ENCODE measurements around the gene GCLC.
"Not testable (repeated sequence)": the region's sequence is repeated elsewhere in the genome, so short reads cannot be mapped to it uniquely, and the experiment has no call there.

The GCLC gene

DNA sequence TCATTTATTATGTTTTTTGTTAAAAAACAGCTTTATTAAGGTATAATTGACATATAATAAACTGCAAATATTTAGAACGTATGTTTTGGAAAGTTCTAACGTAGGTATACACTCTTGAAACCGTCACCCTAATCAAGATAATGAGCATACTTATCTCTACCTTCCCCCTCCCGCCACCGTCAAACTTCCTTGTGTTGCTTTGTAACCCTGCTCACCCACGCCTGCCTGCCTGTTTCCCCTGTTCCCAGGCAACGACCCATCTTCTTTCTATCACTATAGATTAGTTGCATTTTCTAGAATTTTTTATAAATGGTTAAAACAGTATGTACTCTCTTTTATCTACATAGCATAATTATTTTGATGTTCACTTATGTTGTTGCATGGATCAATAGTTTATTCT lies 33.5 kb upstream of the GCLC start:
- no peaks in the 10 kb centered on the region for H3K27me3 ChIP-seq (replicated peaks in 2 of 5; ENCODE audit: control insufficient read depth in 4 of 5, insufficient read depth in 5 of 5, low read length in 4 of 5)
- DNase-seq: no peak
- no peak overlapping the region for H3K27ac ChIP-seq (ENCODE audit: insufficient read depth in 1 of 2, low read depth in 1 of 2, low read length in 2 of 2, poor library complexity in 1 of 2, severe bottlenecking in 2 of 2)
- H3K36me3 ChIP-seq (ENCODE audit: control insufficient read depth in 4 of 4, insufficient read depth in 4 of 4, low read length in 3 of 4): no peaks in the 10 kb centered on the region
- H3K4me1 ChIP-seq (ENCODE audit: control extremely low read depth in 1 of 4, control insufficient read depth in 4 of 4, insufficient read depth in 4 of 4, low read length in 3 of 4): peaks cover 0 to 22% (median 6%) of the 10 kb centered on the region in 4 experiments
- 82% methylated on average over 2 of the region's 7 CpGs for WGBS (ENCODE audit: insufficient coverage)
- no peak overlapping the region for H3K4me3 ChIP-seq (ENCODE audit: control insufficient read depth in 1 of 7, extremely low read depth in 1 of 7, insufficient read depth in 4 of 7, low read depth in 2 of 7, low read length in 6 of 7)
- POLR2A ChIA-PET: no interaction called here
- CTCF ChIA-PET: no interaction called here
- H3K9me3 ChIP-seq (ENCODE audit: control extremely low read depth in 1 of 5, control insufficient read depth in 4 of 5, insufficient read depth in 2 of 5, low read depth in 1 of 5, low read length in 4 of 5): no peaks in the 10 kb centered on the region

DNA sequence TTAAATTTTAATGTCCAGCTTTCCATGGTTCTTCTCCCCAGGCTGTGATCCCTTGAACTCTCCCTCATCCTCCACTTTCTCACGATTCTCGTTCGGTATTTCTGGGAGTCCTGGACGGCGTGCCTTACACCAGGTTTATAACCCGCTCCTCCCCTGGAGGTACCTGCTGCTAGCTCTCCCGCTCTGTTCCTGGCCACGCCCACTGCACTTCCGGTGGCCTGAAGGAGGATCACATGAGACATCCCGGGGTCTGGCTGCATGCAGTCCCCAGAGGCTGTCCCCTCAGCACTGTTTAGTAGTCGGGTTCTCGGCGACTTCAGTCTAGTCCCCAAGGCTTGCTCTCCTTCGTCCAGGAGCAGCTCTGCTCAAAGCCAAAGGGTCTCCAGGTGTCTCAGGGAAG lies 28.4 kb upstream of the GCLC start:
- Histone ChIP-seq H3K4me3 (ENCODE audit: control insufficient read depth in 1 of 7, extremely low read depth in 1 of 7, insufficient read depth in 4 of 7, low read depth in 2 of 7, low read length in 6 of 7) (no peak overlapping the region), H3K27ac (ENCODE audit: insufficient read depth in 1 of 2, low read depth in 1 of 2, low read length in 2 of 2, poor library complexity in 1 of 2, severe bottlenecking in 2 of 2) (no peak overlapping the region), H3K27me3 (replicated peaks in 2 of 5; ENCODE audit: control insufficient read depth in 4 of 5, insufficient read depth in 5 of 5, low read length in 4 of 5) (no peaks in the 10 kb centered on the region), H3K36me3 (ENCODE audit: control insufficient read depth in 4 of 4, insufficient read depth in 4 of 4, low read length in 3 of 4) (no peaks in the 10 kb centered on the region), H3K4me1 (ENCODE audit: control extremely low read depth in 1 of 4, control insufficient read depth in 4 of 4, insufficient read depth in 4 of 4, low read length in 3 of 4) (no peaks in the 10 kb centered on the region), H3K9me3 (ENCODE audit: control extremely low read depth in 1 of 5, control insufficient read depth in 4 of 5, insufficient read depth in 2 of 5, low read depth in 1 of 5, low read length in 4 of 5) (no peaks in the 10 kb centered on the region)
- ChIA-PET CTCF (no interaction called here), POLR2A (no interaction called here)
- DNase-seq: no peak
- 79% methylated on average over 14 of the region's 14 CpGs for WGBS (ENCODE audit: insufficient coverage)

DNA sequence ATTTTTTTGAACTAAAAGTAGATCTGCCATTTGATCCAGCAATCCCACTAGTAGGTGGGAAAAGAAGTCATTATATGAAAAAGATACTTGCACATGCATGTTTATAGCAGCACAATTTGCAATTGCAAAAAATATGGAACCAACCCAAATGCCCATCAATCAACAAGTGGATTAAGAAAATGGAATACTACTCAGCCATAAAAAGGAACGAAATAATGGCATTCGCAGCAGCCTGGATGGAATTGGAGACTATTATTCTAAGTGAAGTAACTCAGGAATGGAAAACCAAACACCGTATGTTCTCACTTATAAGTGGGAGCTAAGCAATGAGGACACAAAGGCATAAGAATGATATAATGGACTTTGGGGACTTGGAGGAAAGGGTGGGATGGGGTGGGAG lies 27.5 kb upstream of the GCLC start:
- H3K27ac ChIP-seq (ENCODE audit: insufficient read depth in 1 of 2, low read depth in 1 of 2, low read length in 2 of 2, poor library complexity in 1 of 2, severe bottlenecking in 2 of 2); H3K27me3 ChIP-seq (replicated peaks in 2 of 5; ENCODE audit: control insufficient read depth in 4 of 5, insufficient read depth in 5 of 5, low read length in 4 of 5); CTCF ChIA-PET; H3K36me3 ChIP-seq (ENCODE audit: control insufficient read depth in 4 of 4, insufficient read depth in 4 of 4, low read length in 3 of 4); H3K9me3 ChIP-seq (ENCODE audit: control extremely low read depth in 1 of 5, control insufficient read depth in 4 of 5, insufficient read depth in 2 of 5, low read depth in 1 of 5, low read length in 4 of 5); H3K4me3 ChIP-seq (ENCODE audit: control insufficient read depth in 1 of 7, extremely low read depth in 1 of 7, insufficient read depth in 4 of 7, low read depth in 2 of 7, low read length in 6 of 7); POLR2A ChIA-PET; H3K4me1 ChIP-seq (ENCODE audit: control extremely low read depth in 1 of 4, control insufficient read depth in 4 of 4, insufficient read depth in 4 of 4, low read length in 3 of 4); DNase-seq: not testable (repeated sequence)
- 100% methylated on average over 3 of the region's 3 CpGs for WGBS (ENCODE audit: insufficient coverage)

DNA sequence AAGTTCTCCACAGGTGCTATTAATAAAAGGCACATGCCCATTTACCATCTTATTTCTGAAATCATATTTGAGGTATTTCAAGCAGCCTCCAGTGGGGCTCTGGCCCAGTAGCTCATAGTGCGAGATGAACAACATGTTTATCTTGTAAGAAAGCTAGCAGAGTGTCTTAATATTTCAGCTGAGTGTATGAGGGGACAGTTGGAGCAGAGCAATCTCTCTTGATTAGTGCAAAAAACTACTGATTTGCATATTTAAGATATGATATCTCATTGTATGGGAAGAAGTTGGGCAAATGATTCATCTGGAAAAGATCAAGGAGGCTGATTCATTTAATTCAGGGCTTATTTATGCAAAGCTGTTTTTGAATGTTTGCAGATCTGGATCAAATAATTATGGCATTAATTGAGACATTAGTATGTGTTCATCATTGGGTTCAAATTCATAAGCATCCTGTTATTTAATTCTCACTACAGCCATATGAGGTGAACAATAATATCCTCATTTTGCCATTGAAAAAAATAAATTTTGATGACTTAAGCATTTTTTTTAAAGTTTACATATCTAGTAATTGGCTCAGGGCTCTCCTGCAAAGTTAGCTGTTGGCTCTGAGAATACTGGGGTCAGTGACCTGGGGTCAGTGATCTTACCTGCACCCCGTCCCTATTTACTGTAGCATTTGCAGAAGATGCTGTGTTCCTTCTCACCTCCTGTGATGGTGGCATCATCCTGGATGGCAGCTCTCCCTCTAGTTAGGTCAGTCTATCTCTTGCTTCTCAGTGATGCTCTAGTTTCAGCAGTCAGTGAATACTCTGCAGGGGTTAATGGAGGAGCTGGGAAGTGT lies 24.1 kb upstream of the GCLC start:
- no peaks in the 10 kb centered on the region for H3K27me3 ChIP-seq (replicated peaks in 2 of 5; ENCODE audit: control insufficient read depth in 4 of 5, insufficient read depth in 5 of 5, low read length in 4 of 5)
- H3K4me1 ChIP-seq (ENCODE audit: control extremely low read depth in 1 of 4, control insufficient read depth in 4 of 4, insufficient read depth in 4 of 4, low read length in 3 of 4): no peaks in the 10 kb centered on the region
- H3K36me3 ChIP-seq (ENCODE audit: control insufficient read depth in 4 of 4, insufficient read depth in 4 of 4, low read length in 3 of 4): no peaks in the 10 kb centered on the region
- no peak overlapping the region for H3K27ac ChIP-seq (ENCODE audit: insufficient read depth in 1 of 2, low read depth in 1 of 2, low read length in 2 of 2, poor library complexity in 1 of 2, severe bottlenecking in 2 of 2)
- ChIA-PET CTCF (no interaction called here), POLR2A (no interaction called here)
- H3K9me3 ChIP-seq (ENCODE audit: control extremely low read depth in 1 of 5, control insufficient read depth in 4 of 5, insufficient read depth in 2 of 5, low read depth in 1 of 5, low read length in 4 of 5): no peaks in the 10 kb centered on the region
- 90% methylated on average over 2 of the region's 2 CpGs for WGBS (ENCODE audit: insufficient coverage)
- DNase-seq: no peak
- no peak overlapping the region for H3K4me3 ChIP-seq (ENCODE audit: control insufficient read depth in 1 of 7, extremely low read depth in 1 of 7, insufficient read depth in 4 of 7, low read depth in 2 of 7, low read length in 6 of 7)

DNA sequence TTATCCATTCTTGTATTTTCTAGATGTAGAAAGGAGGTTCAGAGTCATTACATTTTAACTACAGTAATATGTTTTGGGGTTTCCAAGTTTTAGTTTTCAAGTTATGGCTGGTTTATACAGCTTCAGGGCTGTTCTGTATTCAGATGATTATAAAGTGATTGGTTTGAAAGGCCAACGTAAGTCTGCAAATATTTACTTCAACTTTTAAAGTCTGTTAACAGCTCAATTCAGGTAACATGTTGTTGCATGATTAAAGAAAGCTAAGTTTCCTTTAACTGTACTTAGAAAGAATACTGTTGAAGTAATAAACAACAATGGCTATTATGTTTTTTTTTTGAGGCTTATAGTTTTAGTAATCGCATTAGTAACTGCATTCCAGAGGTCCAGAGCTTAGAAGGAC lies 22.8 kb upstream of the GCLC start:
- DNase-seq: no peak
- H3K9me3 ChIP-seq (ENCODE audit: control extremely low read depth in 1 of 5, control insufficient read depth in 4 of 5, insufficient read depth in 2 of 5, low read depth in 1 of 5, low read length in 4 of 5): no peaks in the 10 kb centered on the region
- H3K27me3 ChIP-seq (replicated peaks in 2 of 5; ENCODE audit: control insufficient read depth in 4 of 5, insufficient read depth in 5 of 5, low read length in 4 of 5): no peaks in the 10 kb centered on the region
- ChIA-PET CTCF (no interaction called here), POLR2A (no interaction called here)
- H3K4me1 ChIP-seq (ENCODE audit: control extremely low read depth in 1 of 4, control insufficient read depth in 4 of 4, insufficient read depth in 4 of 4, low read length in 3 of 4): no peaks in the 10 kb centered on the region
- no peaks in the 10 kb centered on the region for H3K36me3 ChIP-seq (ENCODE audit: control insufficient read depth in 4 of 4, insufficient read depth in 4 of 4, low read length in 3 of 4)
- 100% methylated on average over 1 of the region's 2 CpGs for WGBS (ENCODE audit: insufficient coverage)
- no peak overlapping the region for H3K27ac ChIP-seq (ENCODE audit: insufficient read depth in 1 of 2, low read depth in 1 of 2, low read length in 2 of 2, poor library complexity in 1 of 2, severe bottlenecking in 2 of 2)
- no peak overlapping the region for H3K4me3 ChIP-seq (ENCODE audit: control insufficient read depth in 1 of 7, extremely low read depth in 1 of 7, insufficient read depth in 4 of 7, low read depth in 2 of 7, low read length in 6 of 7)

DNA sequence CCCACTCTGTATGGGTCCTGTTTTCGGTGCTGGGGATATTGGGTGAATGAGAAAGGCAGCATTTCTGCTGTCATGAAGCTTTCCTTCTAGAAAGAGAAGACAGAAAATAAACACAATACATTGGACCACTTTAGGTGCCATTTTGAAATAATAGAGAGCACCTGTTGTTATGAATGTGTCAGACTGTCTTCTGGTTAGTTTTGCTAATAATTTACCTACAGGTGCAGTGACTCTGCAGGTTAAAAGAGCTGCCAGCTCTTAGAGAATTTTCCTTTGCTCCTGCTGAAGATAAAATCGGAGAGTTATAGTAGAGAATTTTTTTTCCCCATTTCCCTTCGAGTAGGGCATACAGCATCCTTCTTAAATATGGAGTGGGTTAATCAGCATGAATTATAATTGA lies 21.9 kb upstream of the GCLC start:
- DNase-seq: no peak
- Histone ChIP-seq H3K36me3 (ENCODE audit: control insufficient read depth in 4 of 4, insufficient read depth in 4 of 4, low read length in 3 of 4) (no peaks in the 10 kb centered on the region), H3K27me3 (replicated peaks in 2 of 5; ENCODE audit: control insufficient read depth in 4 of 5, insufficient read depth in 5 of 5, low read length in 4 of 5) (no peaks in the 10 kb centered on the region), H3K4me3 (ENCODE audit: control insufficient read depth in 1 of 7, extremely low read depth in 1 of 7, insufficient read depth in 4 of 7, low read depth in 2 of 7, low read length in 6 of 7) (no peak overlapping the region), H3K4me1 (ENCODE audit: control extremely low read depth in 1 of 4, control insufficient read depth in 4 of 4, insufficient read depth in 4 of 4, low read length in 3 of 4) (no peaks in the 10 kb centered on the region), H3K27ac (ENCODE audit: insufficient read depth in 1 of 2, low read depth in 1 of 2, low read length in 2 of 2, poor library complexity in 1 of 2, severe bottlenecking in 2 of 2) (no peak overlapping the region), H3K9me3 (ENCODE audit: control extremely low read depth in 1 of 5, control insufficient read depth in 4 of 5, insufficient read depth in 2 of 5, low read depth in 1 of 5, low read length in 4 of 5) (peaks cover 0 to 1% (median 0%) of the 10 kb centered on the region in 5 experiments)
- ChIA-PET CTCF (no interaction called here), POLR2A (no interaction called here)
- WGBS (ENCODE audit: insufficient coverage): no CpG with 5 or more reads among the region's 3 CpGs

DNA sequence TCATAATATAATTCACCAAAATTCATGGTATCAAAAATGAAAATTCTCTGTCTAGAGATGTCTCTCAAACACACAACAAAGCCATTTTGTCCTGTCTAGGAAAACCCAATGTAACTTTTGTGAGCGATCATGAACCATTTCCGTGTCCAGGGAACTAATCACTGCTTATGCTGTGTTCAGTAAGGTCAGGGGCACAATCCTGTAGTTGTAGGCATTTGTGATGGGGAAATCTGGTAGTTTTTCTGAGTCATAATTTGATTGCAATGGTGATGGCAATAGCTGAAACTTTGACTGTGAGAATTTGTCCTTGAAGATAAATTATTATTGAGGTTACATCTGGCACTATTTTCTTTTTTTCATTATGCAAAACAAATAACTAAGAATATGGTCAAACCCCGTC lies 21.0 kb upstream of the GCLC start:
- no peak overlapping the region for H3K4me3 ChIP-seq (ENCODE audit: control insufficient read depth in 1 of 7, extremely low read depth in 1 of 7, insufficient read depth in 4 of 7, low read depth in 2 of 7, low read length in 6 of 7)
- H3K27me3 ChIP-seq (replicated peaks in 2 of 5; ENCODE audit: control insufficient read depth in 4 of 5, insufficient read depth in 5 of 5, low read length in 4 of 5): no peaks in the 10 kb centered on the region
- 94% methylated on average over 2 of the region's 3 CpGs for WGBS (ENCODE audit: insufficient coverage)
- H3K9me3 ChIP-seq (ENCODE audit: control extremely low read depth in 1 of 5, control insufficient read depth in 4 of 5, insufficient read depth in 2 of 5, low read depth in 1 of 5, low read length in 4 of 5): peaks cover 0 to 1% (median 0%) of the 10 kb centered on the region in 5 experiments
- H3K36me3 ChIP-seq (ENCODE audit: control insufficient read depth in 4 of 4, insufficient read depth in 4 of 4, low read length in 3 of 4): no peaks in the 10 kb centered on the region
- ChIA-PET POLR2A (no interaction called here), CTCF (no interaction called here)
- H3K4me1 ChIP-seq (ENCODE audit: control extremely low read depth in 1 of 4, control insufficient read depth in 4 of 4, insufficient read depth in 4 of 4, low read length in 3 of 4): no peaks in the 10 kb centered on the region
- H3K27ac ChIP-seq (ENCODE audit: insufficient read depth in 1 of 2, low read depth in 1 of 2, low read length in 2 of 2, poor library complexity in 1 of 2, severe bottlenecking in 2 of 2): no peak overlapping the region
- no peak for DNase-seq

Data from common myeloid progenitor, CD34-positive (primary cell).